ENCODE data around the gene UBASH3B. TPM values are rescaled to one million over a fixed set of nuclear protein-coding genes. Genes with fewer than 3 reads are reported as not detected.
A peak's percentile ranks its signal among the peaks of the same experiment; 100 is the strongest.

The UBASH3B gene
- total RNA-seq, 1 donor, result 21.4 TPM

- Histone ChIP-seq H4K20me1 (ENCODE audit: insufficient read depth, low read length) (no peaks in the 10 kb centered on the region), H3K27ac (ENCODE audit: low read depth, low read length) (no peak overlapping the region), H3K4me1 (ENCODE audit: insufficient read depth, low read length) (peaks cover 22% of the 10 kb centered on the region), H3K27me3 (ENCODE audit: insufficient read depth, low read length) (no peaks in the 10 kb centered on the region), H2AFZ (ENCODE audit: low read length) (no peak overlapping the region), H3K4me2 (ENCODE audit: insufficient read depth, low read length) (no peak overlapping the region), H3K36me3 (ENCODE audit: insufficient read depth, low read length) (peaks cover 17% of the 10 kb centered on the region), H3K4me3 (ENCODE audit: insufficient read depth, low read length) (no peak overlapping the region), H3K9me3 (ENCODE audit: low read depth, low read length) (no peaks in the 10 kb centered on the region), H3K79me2 (ENCODE audit: insufficient read depth, low read length) (peaks cover 55% of the 10 kb centered on the region)
- no peak for TF ChIP-seq CTCF (IDR thresholded peaks at IDR 0.05; ENCODE audit: extremely low read depth, low read depth, low read length)
- no peak for DNase-seq (ENCODE audit: insufficient read length, low spot score, missing footprints)
Measured at GRCh38 chr11:122775675-122776271, 120.3 kb downstream of the UBASH3B start.

GRCh38 chr11:122776546-122776945 is 121.0 kb downstream of the UBASH3B start:
- Histone ChIP-seq H2AFZ (ENCODE audit: low read length) (no peak overlapping the region), H3K27ac (ENCODE audit: low read depth, low read length) (no peak overlapping the region), H3K27me3 (ENCODE audit: insufficient read depth, low read length) (no peaks in the 10 kb centered on the region), H3K36me3 (ENCODE audit: insufficient read depth, low read length) (peaks cover 17% of the 10 kb centered on the region), H3K79me2 (ENCODE audit: insufficient read depth, low read length) (peaks cover 52% of the 10 kb centered on the region), H3K4me3 (ENCODE audit: insufficient read depth, low read length) (no peak overlapping the region), H3K9me3 (ENCODE audit: low read depth, low read length) (no peaks in the 10 kb centered on the region), H3K4me2 (ENCODE audit: insufficient read depth, low read length) (no peak overlapping the region), H4K20me1 (ENCODE audit: insufficient read depth, low read length) (no peaks in the 10 kb centered on the region), H3K4me1 (ENCODE audit: insufficient read depth, low read length) (peaks cover 28% of the 10 kb centered on the region)
- TF ChIP-seq CTCF (IDR thresholded peaks at IDR 0.05; ENCODE audit: extremely low read depth, low read depth, low read length), result no peak
- no peak for DNase-seq (ENCODE audit: insufficient read length, low spot score, missing footprints)

GRCh38 chr11:122777343-122777742 is 121.8 kb downstream of the UBASH3B start:
- H3K4me3 ChIP-seq (ENCODE audit: insufficient read depth, low read length), result no peak overlapping the region
- no peaks in the 10 kb centered on the region for H3K27me3 ChIP-seq (ENCODE audit: insufficient read depth, low read length)
- no peak for TF ChIP-seq CTCF (IDR thresholded peaks at IDR 0.05; ENCODE audit: extremely low read depth, low read depth, low read length)
- H2AFZ ChIP-seq (ENCODE audit: low read length), result no peak overlapping the region
- no peak overlapping the region for H3K27ac ChIP-seq (ENCODE audit: low read depth, low read length)
- H4K20me1 ChIP-seq (ENCODE audit: insufficient read depth, low read length), result no peaks in the 10 kb centered on the region
- H3K4me2 ChIP-seq (ENCODE audit: insufficient read depth, low read length), result no peak overlapping the region
- peaks cover 44% of the 10 kb centered on the region for H3K79me2 ChIP-seq (ENCODE audit: insufficient read depth, low read length)
- no peak for DNase-seq (ENCODE audit: insufficient read length, low spot score, missing footprints)
- no peaks in the 10 kb centered on the region for H3K9me3 ChIP-seq (ENCODE audit: low read depth, low read length)
- H3K4me1 ChIP-seq (ENCODE audit: insufficient read depth, low read length), result peaks cover 25% of the 10 kb centered on the region
- H3K36me3 ChIP-seq (ENCODE audit: insufficient read depth, low read length), result peaks cover 20% of the 10 kb centered on the region

- Histone ChIP-seq H3K9me3 (ENCODE audit: low read depth, low read length) (no peaks in the 10 kb centered on the region), H3K27ac (ENCODE audit: low read depth, low read length) (no peak overlapping the region), H3K4me1 (ENCODE audit: insufficient read depth, low read length) (peaks cover 17% of the 10 kb centered on the region), H3K79me2 (ENCODE audit: insufficient read depth, low read length) (peaks cover 44% of the 10 kb centered on the region), H3K27me3 (ENCODE audit: insufficient read depth, low read length) (no peaks in the 10 kb centered on the region), H2AFZ (ENCODE audit: low read length) (no peak overlapping the region), H3K4me3 (ENCODE audit: insufficient read depth, low read length) (no peak overlapping the region), H4K20me1 (ENCODE audit: insufficient read depth, low read length) (no peaks in the 10 kb centered on the region), H3K36me3 (ENCODE audit: insufficient read depth, low read length) (peaks cover 28% of the 10 kb centered on the region), H3K4me2 (ENCODE audit: insufficient read depth, low read length) (no peak overlapping the region)
- no peak for TF ChIP-seq CTCF (IDR thresholded peaks at IDR 0.05; ENCODE audit: extremely low read depth, low read depth, low read length)
- peak; percentile 92 for DNase-seq (ENCODE audit: insufficient read length, low spot score, missing footprints)
Measured at GRCh38 chr11:122778148-122778547, 122.6 kb downstream of the UBASH3B start.

Measured in osteoblast (primary cell).